ENCODE results near the gene TNNI2. TPM values are rescaled to one million over a fixed set of nuclear protein-coding genes. Genes with fewer than 3 reads are reported as not detected.
A peak's percentile ranks its signal among the peaks of the same experiment; 100 is the strongest.

The TNNI2 gene
- total RNA-seq, 1 experiment from 2014 or later, result not detected

GRCh38 chr11:1846453-1846932 is 7.7 kb downstream of the TNNI2 start:
- H2AFZ ChIP-seq (ENCODE audit: low read length), result no peak overlapping the region
- no peak overlapping the region for H4K8ac ChIP-seq (replicated peaks; ENCODE audit: insufficient read length, low read depth, low read length)
- H4K91ac ChIP-seq (ENCODE audit: insufficient read length, low read depth, low read length), result no peak overlapping the region
- H3K27ac Mint-ChIP-seq, result peak overlapping the region in 1 of 3 experiments; percentile 89; a peak in 1 of 7 replicates
- no peaks in the 10 kb centered on the region for H3K79me2 ChIP-seq (ENCODE audit: insufficient read depth, low read length)
- H2AK5ac ChIP-seq (ENCODE audit: insufficient read length, low read length), result no peak overlapping the region
- no peaks in the 10 kb centered on the region for H3K36me3 Mint-ChIP-seq (ENCODE audit: insufficient read depth in 1 of 3, low read depth in 3 of 3)
- no peaks in the 10 kb centered on the region for H3K9me3 Mint-ChIP-seq
- H3K9ac ChIP-seq (ENCODE audit: extremely low read depth, insufficient read length, low read length), result no peak overlapping the region
- peaks cover 24% of the 10 kb centered on the region for H3K27me3 Mint-ChIP-seq (ENCODE audit: low read depth)
- H3K4me3 Mint-ChIP-seq, result no peak overlapping the region
- no peak overlapping the region for H2BK12ac ChIP-seq (ENCODE audit: insufficient read length, low read depth, low read length)
- no peaks in the 10 kb centered on the region for H3K9me3 ChIP-seq (ENCODE audit: control insufficient read depth, low read depth, low read length)
- H3K4me2 ChIP-seq (ENCODE audit: insufficient read depth, insufficient read length, low read length), result no peak overlapping the region
- no peaks in the 10 kb centered on the region for H3K79me1 ChIP-seq (ENCODE audit: insufficient read depth, low read depth, low read length, poor library complexity, severe bottlenecking)
- H3K23me2 ChIP-seq (ENCODE audit: insufficient read length, low read depth, low read length, poor library complexity, severe bottlenecking), result no peaks in the 10 kb centered on the region
- H4K20me1 ChIP-seq (ENCODE audit: control insufficient read depth, insufficient read depth, insufficient read length), result no peaks in the 10 kb centered on the region
- no peak overlapping the region for H3K4ac ChIP-seq (ENCODE audit: low read depth, low read length)
- no peak overlapping the region for H3K27ac ChIP-seq (ENCODE audit: insufficient read length, low read depth, low read length)
- H3K14ac ChIP-seq (ENCODE audit: insufficient read depth, low read length), result no peak overlapping the region; the same call in 1 of the 2 replicates
- H3K18ac ChIP-seq (ENCODE audit: insufficient read length, low read depth, low read length), result no peak overlapping the region
- no peak overlapping the region for H3T11ph ChIP-seq (ENCODE audit: low read length)
- no peak overlapping the region for H4K5ac ChIP-seq (ENCODE audit: insufficient read length, low read depth, low read length)
- no peaks in the 10 kb centered on the region for H3K4me1 ChIP-seq (ENCODE audit: insufficient read depth, low read length)
- H2BK15ac ChIP-seq (ENCODE audit: low read depth, low read length), result no peak overlapping the region
- H3K27me3 ChIP-seq (ENCODE audit: insufficient read depth, low read length), result no peaks in the 10 kb centered on the region
- no peak overlapping the region for H2BK120ac ChIP-seq (ENCODE audit: low read depth, low read length, poor library complexity, severe bottlenecking)
- no peak for DNase-seq
- H2BK20ac ChIP-seq (ENCODE audit: low read depth, low read length, poor library complexity, severe bottlenecking), result no peak overlapping the region
- no peak overlapping the region for H3K23ac ChIP-seq (ENCODE audit: insufficient read length, low read depth, low read length)
- H3K4me1 Mint-ChIP-seq, result peaks cover 2 to 7% of the 10 kb centered on the region in 2 experiments; a peak in 3 of 4 replicates
- no peak overlapping the region for H3K56ac ChIP-seq (ENCODE audit: insufficient read length, low read depth, low read length)
- no CpG with 5 or more reads among the region's 9 CpGs for WGBS (ENCODE audit: extremely low coverage, insufficient read length, low lambda C conversion rate)
- H2BK5ac ChIP-seq (ENCODE audit: insufficient read length, low read length), result no peak overlapping the region
- TF ChIP-seq CTCF (conservative IDR thresholded peaks at IDR 0.05), result no peak

Measured in H9 (cell line).